GM19025 (cell line): ENCODE results near the gene GAS2L1.
A peak's percentile ranks its signal among the peaks of the same experiment; 100 is the strongest.

ENCODE experiments used
- ATAC-seq: cut with Tn5 transposase; IDR thresholded peaks from one replicate; pipeline ENCODE4 v1.9.1; 2021; ENCODE audit warnings: mild to moderate bottlenecking, low read depth, moderate library complexity; ENCODE audit not compliant: unreplicated experiment

GAS2L1 gene

GRCh38 chr22:29306175-29306834, at the start of gene GAS2L1:
Gene GAS2L1, plus strand, starts transcription at chr22:29306650. Its CDS starts 1,456 bp downstream, at chr22:29308106.
- ATAC-seq, result no peak

- no peak for ATAC-seq
These were observed 48.7 kb upstream of the GAS2L1 start for GRCh38 chr22:29257751-29258181.

DNA sequence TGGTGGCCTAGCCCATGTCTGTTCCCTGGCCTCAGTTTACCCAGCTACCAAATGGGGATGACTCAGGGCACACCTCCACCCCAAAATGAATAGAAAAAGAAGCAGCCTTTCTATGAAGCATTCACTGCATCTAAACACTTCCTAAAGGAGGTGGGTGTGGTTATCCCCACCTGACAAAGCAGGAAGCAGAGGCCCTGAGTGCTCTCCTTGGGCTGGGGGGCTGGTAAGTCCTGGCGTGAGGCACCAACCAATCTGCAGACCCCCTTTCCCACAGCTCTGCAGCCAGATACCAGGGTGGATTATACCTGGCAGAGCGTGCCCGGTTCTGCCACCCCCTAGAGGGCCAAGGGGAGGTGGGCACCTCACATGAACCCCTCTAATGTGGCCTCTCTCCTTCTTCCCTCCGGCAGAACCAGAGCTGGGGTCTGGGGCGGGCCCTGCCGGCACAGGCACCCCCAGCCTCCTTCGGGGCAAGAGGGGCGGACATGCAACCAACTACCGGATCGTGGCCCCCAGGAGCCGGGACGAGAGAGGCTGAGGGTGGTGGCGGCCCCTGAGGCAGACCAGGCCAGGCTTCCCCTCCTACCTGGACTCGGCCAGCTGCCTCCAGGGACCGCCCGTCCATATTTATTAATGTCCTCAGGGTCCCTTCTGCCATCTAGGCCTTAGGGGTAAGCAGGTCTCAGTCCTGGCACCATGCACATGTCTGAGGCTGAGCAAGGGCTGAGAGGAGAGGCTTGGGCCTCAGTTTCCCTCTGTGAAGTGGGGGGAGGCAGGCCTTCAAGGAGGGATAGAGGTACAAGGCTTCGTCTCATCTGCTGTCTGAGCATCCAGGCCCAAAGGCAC, 47.8 kb upstream of the GAS2L1 start:
- no peak for ATAC-seq

DNA sequence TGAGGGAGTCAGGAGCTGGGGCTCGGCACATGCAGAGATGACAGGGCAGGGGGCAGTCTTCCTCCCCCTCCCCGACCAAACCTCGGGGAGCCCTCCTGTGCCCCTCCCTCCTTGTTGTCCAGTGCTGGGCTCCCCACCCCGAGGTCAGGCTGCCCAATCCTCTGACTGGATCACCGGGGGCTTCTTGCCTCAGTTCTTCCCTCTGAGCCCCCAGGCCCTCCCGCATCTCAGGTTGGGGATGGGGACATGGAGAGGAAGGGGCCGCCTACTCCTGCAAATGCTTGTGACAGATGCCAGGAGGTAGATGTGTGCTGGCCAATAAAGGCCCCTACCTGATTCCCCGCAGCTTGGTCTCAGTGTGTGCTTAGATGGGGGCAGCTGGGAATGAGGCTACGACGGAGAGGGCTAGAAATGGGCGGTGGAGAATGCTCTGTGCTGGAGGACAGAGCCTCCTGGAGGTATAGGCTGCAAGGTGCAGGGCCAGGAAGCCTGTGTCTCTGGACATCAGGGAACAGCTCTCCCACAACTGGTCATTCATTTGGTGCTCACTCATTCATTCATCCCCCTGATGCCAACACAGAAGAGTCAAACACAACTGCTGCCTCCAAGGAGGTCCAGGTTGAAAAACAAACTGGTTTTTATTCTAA, 47.1 kb upstream of the GAS2L1 start:
- no peak for ATAC-seq

DNA sequence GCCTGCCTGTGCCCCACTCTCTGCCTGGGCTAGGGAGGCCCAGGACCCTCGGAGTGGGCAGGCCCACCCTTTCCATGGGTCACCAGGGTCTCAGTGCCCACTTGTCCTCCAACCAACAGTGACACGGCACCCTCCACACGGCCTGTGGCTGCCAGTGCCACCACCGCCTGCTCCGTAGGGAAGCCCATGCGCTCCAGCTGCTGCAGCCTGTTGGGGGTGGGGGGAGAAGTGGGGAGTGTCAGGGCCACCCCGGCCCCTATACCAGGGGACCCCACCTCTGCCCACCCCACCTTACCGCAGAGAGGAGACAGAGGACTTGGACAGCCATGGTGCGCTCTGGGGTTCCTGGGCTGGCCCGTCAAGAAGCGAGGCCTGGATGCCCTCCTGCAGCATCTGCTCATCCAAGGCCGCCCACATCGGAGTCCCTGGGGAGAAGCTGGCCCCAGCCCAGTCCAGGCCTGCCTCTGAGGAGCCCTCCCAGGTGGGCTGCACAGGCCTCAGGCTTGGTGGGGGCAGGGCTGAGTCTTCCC, 46.4 kb upstream of the GAS2L1 start:
- ATAC-seq, result no peak

DNA sequence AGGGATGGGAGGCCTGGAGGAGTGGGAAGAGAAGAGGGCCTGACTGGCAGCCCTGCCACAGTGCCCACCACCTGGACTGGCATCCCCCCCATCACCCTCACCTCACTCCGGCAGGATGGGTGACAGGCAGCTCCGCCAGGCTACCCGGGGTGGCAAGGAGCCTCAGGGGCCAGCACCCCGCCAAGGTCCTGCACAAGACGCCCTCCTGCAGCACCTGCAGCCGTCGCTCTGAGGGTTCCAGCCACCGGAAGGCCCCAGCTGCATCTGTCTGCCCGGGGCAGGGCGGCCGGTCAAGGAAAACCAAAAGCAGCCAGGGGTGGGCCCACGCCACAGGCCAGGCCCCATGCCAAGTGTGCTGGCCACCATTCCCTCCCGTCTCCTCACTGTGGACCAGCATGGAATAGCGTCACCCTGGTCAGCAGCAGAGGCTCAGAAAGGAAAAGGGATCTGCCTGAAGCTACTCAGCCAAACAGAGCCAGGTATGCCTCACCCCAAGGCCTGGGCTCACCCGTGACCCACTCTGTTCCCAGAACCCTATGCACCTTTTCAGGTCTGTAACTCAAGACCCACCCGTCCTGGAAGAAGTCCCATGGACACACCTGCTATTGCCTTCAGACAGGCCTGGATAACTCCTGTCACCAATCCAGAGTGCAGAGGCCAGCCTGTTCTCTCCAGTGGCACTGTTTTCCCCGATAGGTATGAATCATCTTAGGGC, 45.7 kb upstream of the GAS2L1 start:
- ATAC-seq, result no peak

GRCh38 chr22:29263791-29264276, 42.6 kb upstream of the GAS2L1 start:
- ATAC-seq, result no peak

- ATAC-seq, result no peak
These were observed 41.1 kb upstream of the GAS2L1 start for GRCh38 chr22:29265305-29265704.

- no peak for ATAC-seq
These were observed 40.5 kb upstream of the GAS2L1 start for GRCh38 chr22:29265929-29266328.

DNA sequence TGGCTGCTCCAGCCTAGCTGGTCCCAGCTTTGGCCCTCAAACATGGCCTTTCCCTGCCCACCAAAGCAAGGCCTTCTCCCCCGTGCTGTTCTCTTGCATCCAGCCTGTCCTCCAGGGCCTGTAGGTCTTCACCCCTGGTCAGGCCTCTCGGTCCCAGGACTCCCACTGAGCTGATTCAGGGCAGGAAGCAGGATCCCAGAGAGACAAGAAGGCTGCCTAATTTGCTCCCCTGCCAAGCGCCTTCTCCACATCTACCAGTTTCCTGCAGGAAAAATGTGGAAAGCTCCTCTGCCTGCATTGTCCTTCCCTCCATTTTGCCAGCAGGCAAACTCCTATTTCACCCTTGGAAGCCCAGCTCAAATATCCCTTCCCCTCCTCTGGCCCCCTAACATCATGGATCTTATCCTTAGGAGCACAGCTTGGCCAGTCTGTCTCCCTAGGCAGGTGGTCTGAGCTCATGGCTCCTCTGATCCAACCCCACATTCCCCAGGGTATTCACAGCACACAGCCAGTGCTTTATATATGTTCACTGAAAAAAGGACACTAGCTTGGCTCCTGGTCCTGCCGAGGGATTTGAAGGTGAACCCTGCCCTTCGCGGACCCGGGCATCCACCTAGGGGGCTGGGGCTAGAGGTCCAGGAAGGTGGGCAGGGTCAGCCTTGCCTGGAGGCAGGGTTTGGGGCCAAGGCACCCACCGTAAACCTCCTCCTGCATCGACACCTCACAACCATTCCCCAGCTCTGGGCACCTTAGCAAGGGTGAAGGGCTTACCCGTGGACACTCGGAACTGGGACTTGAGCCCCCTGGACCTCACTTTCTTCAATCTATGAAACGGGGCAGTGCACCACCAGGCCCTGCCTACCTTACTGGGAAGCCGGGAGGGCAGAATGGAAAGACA, 39.6 kb upstream of the GAS2L1 start:
- no peak for ATAC-seq

GRCh38 chr22:29267462-29267857, 39.0 kb upstream of the GAS2L1 start:
- ATAC-seq, result no peak

DNA sequence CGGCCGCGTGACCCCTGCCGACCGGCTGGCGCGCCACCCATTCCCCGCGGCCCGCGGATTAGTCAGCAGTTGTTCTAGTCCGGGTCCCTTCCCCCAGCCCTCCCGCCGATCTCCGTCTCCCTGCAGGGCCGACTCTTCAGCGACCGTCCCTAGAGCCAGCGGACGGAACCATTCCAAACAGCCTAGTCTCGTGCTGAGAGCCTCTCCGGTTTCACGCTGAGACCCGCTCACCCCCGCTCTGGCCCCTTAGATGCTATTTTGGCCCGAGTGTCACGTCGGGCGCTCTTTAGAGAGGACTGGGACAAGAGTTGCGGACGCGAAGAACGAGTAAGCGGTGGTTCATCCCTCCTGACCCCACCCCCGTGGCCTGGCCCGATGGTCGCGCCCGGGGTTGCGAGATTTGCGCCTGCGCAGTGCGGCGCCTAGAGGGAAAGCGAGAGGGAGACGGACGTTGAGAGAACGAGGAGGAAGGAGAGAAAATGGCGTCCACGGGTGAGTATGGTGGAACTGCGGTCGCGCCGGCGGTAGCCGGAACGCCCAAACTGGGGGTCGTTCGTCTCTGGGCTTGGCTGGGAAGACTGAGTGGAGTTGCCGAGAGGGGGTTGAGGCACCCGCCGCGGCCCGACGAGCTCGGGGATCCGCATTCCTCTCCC, 38.5 kb upstream of the GAS2L1 start, which contains the start of the genes EWSR1 and RHBDD3:
Gene EWSR1, plus strand, starts transcription at position 411 of the 653 bp plus-strand sequence. Its CDS starts 69 bp downstream, at position 480.
Gene RHBDD3, minus strand, starts transcription at position 124 of the 653 bp plus-strand sequence. CDS start 2,355 bp downstream, outside the sequence.
- ATAC-seq, result peak; percentile 68

- ATAC-seq, result peak; percentile 23
These were observed 37.8 kb upstream of the GAS2L1 start for GRCh38 chr22:29268511-29269229.

DNA sequence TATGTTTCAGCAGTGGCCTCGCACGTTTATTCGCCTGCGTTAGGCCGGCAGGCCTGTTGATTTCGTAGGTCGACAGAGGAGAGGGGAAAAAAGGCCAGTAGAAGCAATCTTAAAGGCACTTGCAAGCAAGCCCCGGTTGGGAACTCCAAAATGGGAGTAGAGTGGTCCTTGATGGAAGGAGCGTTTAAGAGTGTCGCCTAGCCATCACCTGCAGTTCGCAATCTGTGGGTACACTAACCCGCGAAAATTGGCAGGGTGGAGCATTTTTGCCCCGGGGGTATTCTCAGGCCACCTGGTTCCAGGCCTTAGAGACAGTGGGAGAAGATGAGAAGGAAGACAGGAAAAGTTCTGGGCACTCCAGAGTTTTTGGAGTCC, 37.2 kb upstream of the GAS2L1 start:
- ATAC-seq, result no peak

DNA sequence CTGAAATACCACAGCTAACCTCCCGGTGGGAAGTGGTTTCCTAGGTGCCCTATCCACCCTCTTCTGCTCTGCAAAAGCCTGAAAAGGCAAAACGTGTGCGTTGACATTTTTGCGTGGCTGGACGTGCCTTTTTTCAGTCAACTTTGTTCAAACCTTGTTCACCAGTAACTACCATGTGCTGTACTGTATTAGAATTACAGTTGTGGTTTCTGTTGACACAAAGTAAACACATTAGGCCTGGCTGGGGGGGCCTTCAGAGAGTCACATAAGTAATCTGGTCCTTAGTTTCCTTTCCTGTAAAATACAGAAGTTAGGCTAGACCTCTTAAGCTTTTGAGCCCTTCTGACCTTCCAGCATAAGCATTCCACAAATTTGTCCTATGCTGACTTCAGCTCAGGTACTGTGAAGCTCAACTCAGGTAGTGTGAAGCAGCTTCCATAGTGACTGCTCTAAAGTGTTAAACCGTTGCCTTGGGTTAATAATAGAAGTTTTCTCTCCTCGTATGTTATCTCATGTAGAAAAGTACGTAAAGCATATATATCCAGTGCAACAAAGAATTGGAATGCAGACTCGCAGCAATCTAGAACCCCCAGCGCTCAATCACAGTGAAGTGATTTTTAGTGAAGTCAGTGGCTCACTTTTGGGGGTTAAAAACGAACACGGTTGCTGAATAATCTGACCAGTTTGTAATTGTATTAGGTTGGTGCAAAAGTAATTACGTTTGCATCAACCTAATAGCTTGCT, 36.5 kb upstream of the GAS2L1 start:
- no peak for ATAC-seq

- ATAC-seq, result no peak
These were observed 35.8 kb upstream of the GAS2L1 start for GRCh38 chr22:29270475-29271271.
